Spinal cord (tissue), 10 donors: ENCODE data around the gene DNAJB9. TPM values are rescaled to one million over a fixed set of nuclear protein-coding genes. Genes with fewer than 3 reads are reported as not detected.

Source experiments
- DNase-seq, 6 donors: peaks; one replicate each; pipeline versions ENCODE4 v3.0.0 to v3.0.0-alpha.2; 2013 to 2015; ENCODE audit warnings: low spot score in 6 of 6, low read depth in 4 of 6
- H3K27ac ChIP-seq: one replicate; pipeline ENCODE4 v1.5.1; 2013; ENCODE audit warnings: low read depth, low read length, control low read depth
- H3K27me3 ChIP-seq: one replicate; pipeline ENCODE4 v1.6.1; 2013; ENCODE audit warnings: low read length; ENCODE audit not compliant: control insufficient read depth, insufficient read depth
- H3K36me3 ChIP-seq: one replicate; pipeline ENCODE4 v1.6.1; 2013; ENCODE audit warnings: low read length; ENCODE audit not compliant: control insufficient read depth, insufficient read depth
- H3K4me1 ChIP-seq: one replicate; pipeline ENCODE4 v1.6.1; 2013; ENCODE audit warnings: low read length; ENCODE audit not compliant: control insufficient read depth, insufficient read depth
- H3K4me3 ChIP-seq: one replicate; pipeline ENCODE4 v1.5.1; 2013; ENCODE audit warnings: low read depth, low read length, control low read depth
- H3K9me3 ChIP-seq: one replicate; pipeline ENCODE4 v1.6.1; 2013; ENCODE audit warnings: low read length; ENCODE audit not compliant: control insufficient read depth, insufficient read depth
- WGBS: methylation state at CpG from one replicate; pipeline ENCODE4 v1.1.5; 2013; ENCODE audit warnings: missing lambda C conversion rate; ENCODE audit not compliant: insufficient coverage; 5-methylcytosine and 5-hydroxymethylcytosine counted together
- polyA plus RNA-seq, 2 donors: library from polyadenylated mRNA; unstranded; fragments of 120-200 nt; gene quantifications; one replicate each; pipeline ENCODE4 v1.2.1, GENCODE V29; 2013; ENCODE audit not compliant: insufficient read length in 2 of 2
- total RNA-seq, 2 donors: library from RNA; depleted of rRNA in 1 of 2; stranded (reverse); fragments of 120-200 nt in 1 of 2; fragments of >200 nt in 1 of 2; gene quantifications; one replicate each; pipeline versions ENCODE4 v1.2.3 to v1.2.4, GENCODE V29; 2013 to 2014
- donor health status: healthy.

The DNAJB9 gene
- total and polyA plus RNA-seq, 4 donors = 29.9 to 49.3 (median 32.6) TPM

DNA sequence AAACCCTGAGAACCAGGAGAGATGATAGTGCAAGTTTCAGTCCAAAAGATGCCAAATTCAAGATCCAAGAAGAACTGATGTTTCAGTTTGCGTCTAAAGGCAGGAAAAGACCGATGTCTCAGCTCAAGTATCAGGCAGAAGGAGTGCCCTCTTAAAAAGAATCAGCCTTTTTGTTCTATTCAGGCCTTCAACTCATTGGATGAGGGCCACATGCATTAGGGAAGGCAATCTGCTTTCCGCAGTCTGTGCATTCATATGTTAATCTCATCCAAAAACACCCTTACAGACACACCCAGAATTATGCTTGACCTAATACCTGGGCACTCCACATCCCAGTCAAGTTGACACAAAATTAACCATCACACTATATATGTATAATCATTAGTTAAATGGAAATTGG is 45.2 kb downstream of the DNAJB9 start:
- Histone ChIP-seq H3K36me3 (no peaks in the 10 kb centered on the region), H3K27ac (no peak overlapping the region), H3K27me3 (no peaks in the 10 kb centered on the region), H3K4me1 (peaks cover 6% of the 10 kb centered on the region), H3K4me3 (no peak overlapping the region), H3K9me3 (no peaks in the 10 kb centered on the region)
- WGBS = 40% methylated on average over 2 of the region's 3 CpGs
- DNase-seq = peak in 2 of 6 donors; percentile 41 to 69

DNA sequence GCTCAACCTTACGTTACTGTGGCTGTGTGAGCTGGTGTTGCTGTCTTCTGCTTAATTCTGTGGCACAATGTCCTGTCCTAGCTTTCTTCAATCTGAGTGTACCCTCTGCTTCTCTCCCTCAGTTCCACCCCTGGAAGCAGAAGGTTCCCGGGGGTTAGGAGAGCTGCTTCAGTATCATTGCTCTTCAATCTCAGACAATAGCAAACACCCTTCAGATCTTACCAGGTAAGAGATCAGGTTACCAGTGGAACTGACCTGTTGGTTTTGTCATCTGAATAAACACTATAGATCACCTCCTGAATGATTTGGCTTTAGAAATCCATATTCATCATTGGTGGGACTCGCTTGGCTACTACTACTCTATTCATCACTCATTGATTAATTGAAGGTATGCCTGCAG is 48.4 kb downstream of the DNAJB9 start:
- no peak for DNase-seq
- Histone ChIP-seq H3K36me3 (no peaks in the 10 kb centered on the region), H3K4me3 (no peak overlapping the region), H3K27ac (no peak overlapping the region), H3K27me3 (no peaks in the 10 kb centered on the region), H3K9me3 (no peaks in the 10 kb centered on the region), H3K4me1 (peaks cover 6% of the 10 kb centered on the region)
- WGBS = 83% methylated on average over 1 of the region's 3 CpGs

DNA sequence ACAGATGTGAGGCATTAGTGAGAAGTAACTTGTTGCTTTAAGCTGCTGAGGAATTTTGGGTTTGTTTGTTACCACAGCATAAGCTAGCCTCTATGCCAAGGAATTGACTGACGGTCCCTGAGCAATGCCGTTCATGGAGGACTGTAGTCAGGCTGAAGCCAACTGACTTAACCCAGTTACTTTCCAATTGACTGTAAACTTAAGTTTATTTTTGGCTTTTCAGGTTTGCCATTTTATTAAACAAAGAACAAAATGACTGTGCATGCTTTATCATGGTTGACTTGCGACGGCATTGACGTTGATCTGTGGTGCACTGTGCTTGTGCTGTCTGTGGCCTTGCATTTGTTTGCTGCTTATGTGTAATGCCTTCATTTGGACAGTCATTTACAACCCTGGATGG is 53.5 kb downstream of the DNAJB9 start:
- no peaks in the 10 kb centered on the region for H3K36me3 ChIP-seq
- no peak overlapping the region for H3K27ac ChIP-seq
- H3K4me1 ChIP-seq = no peaks in the 10 kb centered on the region
- no peaks in the 10 kb centered on the region for H3K9me3 ChIP-seq
- no peak overlapping the region for H3K4me3 ChIP-seq
- H3K27me3 ChIP-seq = no peaks in the 10 kb centered on the region
- WGBS = no CpG with 5 or more reads among the region's 5 CpGs
- no peak for DNase-seq

Other genes with a start within 250 kb of the DNAJB9 start
- 100 to 1,000 TPM in 1 of 2 donors, 10 to 100 TPM in 1; 50.4 to 198 TPM for gene NRCAM, start 113.4 kb upstream of the DNAJB9 start, total RNA-seq
- gene NRCAM, start 113.4 kb upstream of the DNAJB9 start, polyA plus RNA-seq = 100 to 1,000 TPM; 133 to 148 TPM
- gene PNPLA8, start 43.7 kb upstream of the DNAJB9 start, total RNA-seq = 10 to 100 TPM; 59.9 to 82.4 TPM
- gene PNPLA8, start 43.7 kb upstream of the DNAJB9 start, polyA plus RNA-seq = 10 to 100 TPM; 41.8 to 57.1 TPM
- 10 to 100 TPM; 40.0 to 60.9 TPM for gene THAP5, start 168 bp upstream of the DNAJB9 start, total RNA-seq
- gene THAP5, start 168 bp upstream of the DNAJB9 start, polyA plus RNA-seq = 10 to 100 TPM; 30.3 to 31.1 TPM